HAP-1 (cell line): ENCODE data around the gene C1QC.
"Not testable (repeated sequence)": the region's sequence is repeated elsewhere in the genome, so short reads cannot be mapped to it uniquely, and the experiment has no call there.

Experiments used
- DNase-seq, 2 experiments: peaks; one replicate each; pipeline ENCODE4 v3.0.0-alpha.2; 2016 to 2020; ENCODE audit warnings: low spot score in 2 of 2
- H3K27me3 ChIP-seq: fragments of 250-450 bp; sonication (Bioruptor Pico); 2 replicates; pipeline ENCODE4 v1.5.1; 2020; ENCODE audit warnings: low read depth, mild to moderate bottlenecking, moderate library complexity
- H3K36me3 ChIP-seq: fragments of 250-450 bp; sonication (Bioruptor Pico); replicated peaks from 2 replicates; pipeline ENCODE4 v1.5.1; 2020; ENCODE audit warnings: mild to moderate bottlenecking
- H3K4me1 ChIP-seq: fragments of 250-450 bp; sonication (Bioruptor Pico); 2 replicates; pipeline ENCODE4 v1.5.1; 2020; ENCODE audit warnings: mild to moderate bottlenecking
- H3K4me3 ChIP-seq: fragments of 250-450 bp; sonication (Bioruptor Pico); 2 replicates; pipeline ENCODE4 v1.5.1; 2020; ENCODE audit warnings: mild to moderate bottlenecking, moderate library complexity
- H3K9me3 ChIP-seq: fragments of 250-450 bp; sonication (Bioruptor Pico); 2 replicates; pipeline ENCODE4 v1.5.1; 2020; ENCODE audit warnings: mild to moderate bottlenecking, moderate library complexity
- in situ Hi-C: fragments of 300-500 bp; cut with MboI; formaldehyde crosslinking; loops from 3 replicates; pipeline ENCODE4 v1.14.3; 2020; ENCODE audit warnings: low sequenced_read_pairs, inconsistent platforms, mixed read lengths

Gene C1QC

GRCh38 chr1:22668840-22669239 is 25.4 kb downstream of the C1QC start:
- in situ Hi-C loops, result loop anchor here (10.0 kb wide), 1 partner anchor 256 kb away; no protein-coding TSS in a partner anchor
- H3K4me3 ChIP-seq, H3K36me3 ChIP-seq, H3K9me3 ChIP-seq, DNase-seq, H3K4me1 ChIP-seq: not testable (repeated sequence)
- peaks cover 20% of the 10 kb centered on the region; the same call in 1 of the 2 replicates for H3K27me3 ChIP-seq

DNA sequence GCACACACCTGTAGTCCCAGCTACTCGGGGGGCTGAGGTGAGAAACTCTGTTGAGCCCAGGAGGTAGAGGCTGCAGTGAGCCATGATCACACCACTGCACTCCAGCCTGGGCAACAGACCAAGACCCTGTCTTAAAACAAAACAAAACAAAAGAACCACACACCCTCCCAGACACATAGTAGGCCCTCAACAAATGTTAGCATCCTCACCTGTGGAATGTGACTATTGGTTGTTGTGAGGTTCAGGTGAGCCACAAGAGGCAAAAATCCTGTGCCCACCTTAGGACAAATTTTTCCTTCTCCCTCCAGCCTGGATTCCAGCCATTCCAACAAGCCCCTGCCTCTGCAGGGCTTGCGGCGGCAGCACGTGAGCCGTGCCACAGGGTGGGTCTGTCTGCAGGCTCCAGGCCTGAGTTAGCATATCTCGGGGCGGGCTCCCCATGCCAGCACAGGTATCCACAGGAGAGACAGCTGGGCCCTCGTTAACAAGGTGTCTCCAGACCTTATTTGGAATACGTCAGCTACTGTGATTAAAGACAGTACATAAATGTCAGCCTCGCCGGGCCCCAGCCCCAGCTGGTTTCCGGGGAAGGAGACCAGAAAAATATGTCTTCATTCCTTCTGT is 27.0 kb downstream of the C1QC start:
- Histone ChIP-seq H3K27me3 (peaks cover 24% of the 10 kb centered on the region; the same call in 1 of the 2 replicates), H3K9me3 (no peaks in the 10 kb centered on the region; the same call in 1 of the 2 replicates), H3K4me3 (no peak overlapping the region), H3K36me3 (no peaks in the 10 kb centered on the region), H3K4me1 (no peaks in the 10 kb centered on the region)
- in situ Hi-C loops, result no loop called here
- DNase-seq, result no peak

DNA sequence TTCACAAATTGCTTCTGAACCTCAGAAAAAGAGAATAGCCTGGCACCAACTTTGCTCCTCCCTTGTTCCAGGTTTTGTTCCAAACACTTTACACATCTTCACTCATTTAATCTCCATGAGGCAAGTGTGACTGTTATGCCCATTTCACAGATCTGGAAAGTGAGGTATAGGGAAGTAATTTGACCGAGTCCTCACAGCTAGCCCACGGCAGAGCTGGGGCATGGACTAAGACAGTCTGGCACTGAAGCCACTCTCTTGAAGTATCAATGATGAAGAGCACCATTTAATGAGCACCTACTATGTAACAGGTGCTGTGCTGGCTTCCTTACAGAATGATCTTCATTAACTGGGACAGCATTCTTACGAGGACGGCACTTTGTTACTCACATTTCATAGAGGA is 28.6 kb downstream of the C1QC start:
- Histone ChIP-seq H3K9me3 (no peaks in the 10 kb centered on the region; the same call in 1 of the 2 replicates), H3K4me3 (no peak overlapping the region), H3K4me1 (no peaks in the 10 kb centered on the region), H3K36me3 (no peaks in the 10 kb centered on the region), H3K27me3 (peaks cover 24% of the 10 kb centered on the region; the same call in 1 of the 2 replicates)
- in situ Hi-C loops, result no loop called here
- DNase-seq, result no peak

- DNase-seq, result peak; percentile 36 to 66
- Histone ChIP-seq H3K4me1 (no peaks in the 10 kb centered on the region), H3K27me3 (peaks cover 11% of the 10 kb centered on the region; the same call in 1 of the 2 replicates), H3K36me3 (no peaks in the 10 kb centered on the region), H3K4me3 (no peak overlapping the region), H3K9me3 (no peaks in the 10 kb centered on the region; the same call in 1 of the 2 replicates)
- in situ Hi-C loops, result no loop called here
These were observed 30.3 kb downstream of the C1QC start for GRCh38 chr1:22673486-22674409.

DNA sequence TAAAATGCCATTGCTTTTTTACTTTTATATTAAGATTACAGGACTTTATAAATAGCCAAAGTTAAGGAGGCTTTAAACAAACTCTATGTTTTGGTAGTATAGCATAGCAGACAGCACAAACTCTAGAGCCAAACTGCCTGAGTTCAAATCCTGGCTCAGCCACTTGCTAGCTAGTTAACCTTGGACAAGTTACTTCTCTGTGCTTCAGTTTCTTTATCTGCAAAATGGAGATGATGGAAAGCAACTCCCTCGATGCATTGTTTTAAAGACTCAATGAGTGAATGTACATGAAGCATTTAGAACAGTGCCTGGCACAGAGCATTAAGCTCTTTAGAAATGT is 30.9 kb downstream of the C1QC start:
- in situ Hi-C loops, result no loop called here

GRCh38 chr1:22676151-22676550 is 32.7 kb downstream of the C1QC start:
- H3K4me1 ChIP-seq, in situ Hi-C loops, H3K27me3 ChIP-seq, H3K36me3 ChIP-seq, H3K9me3 ChIP-seq, H3K4me3 ChIP-seq, DNase-seq: not testable (repeated sequence)

More for the DNA sequence above, 30.9 kb downstream of the C1QC start:
- no peak for DNase-seq
- no peak overlapping the region for H3K4me3 ChIP-seq
- H3K9me3 ChIP-seq, result no peaks in the 10 kb centered on the region; the same call in 1 of the 2 replicates
- H3K36me3 ChIP-seq, result no peaks in the 10 kb centered on the region
- H3K4me1 ChIP-seq, result no peaks in the 10 kb centered on the region
- peaks cover 8% of the 10 kb centered on the region; the same call in 1 of the 2 replicates for H3K27me3 ChIP-seq

- Histone ChIP-seq H3K4me3 (no peak overlapping the region), H3K27me3 (peaks cover 5% of the 10 kb centered on the region; the same call in 1 of the 2 replicates), H3K9me3 (no peaks in the 10 kb centered on the region), H3K4me1 (no peaks in the 10 kb centered on the region), H3K36me3 (no peaks in the 10 kb centered on the region)
- in situ Hi-C loops, result no loop called here
- DNase-seq, result no peak
These were observed 33.6 kb downstream of the C1QC start for GRCh38 chr1:22676916-22677583.

- in situ Hi-C loops, result no loop called here
- no peak for DNase-seq
- peaks cover 8% of the 10 kb centered on the region; the same call in 1 of the 2 replicates for H3K27me3 ChIP-seq
- no peak overlapping the region for H3K4me3 ChIP-seq
- H3K36me3 ChIP-seq, result no peaks in the 10 kb centered on the region
- H3K4me1 ChIP-seq, result no peaks in the 10 kb centered on the region
- no peaks in the 10 kb centered on the region for H3K9me3 ChIP-seq
These were observed 34.8 kb downstream of the C1QC start for GRCh38 chr1:22677931-22678896.

GRCh38 chr1:22680726-22681125 is 37.3 kb downstream of the C1QC start:
- in situ Hi-C loops, result no loop called here
- no peak for DNase-seq
- no peaks in the 10 kb centered on the region for H3K9me3 ChIP-seq
- no peaks in the 10 kb centered on the region for H3K36me3 ChIP-seq
- no peaks in the 10 kb centered on the region for H3K4me1 ChIP-seq
- no peak overlapping the region for H3K4me3 ChIP-seq
- H3K27me3 ChIP-seq, result peaks cover 6% of the 10 kb centered on the region; the same call in 1 of the 2 replicates

- DNase-seq, result no peak
- no peaks in the 10 kb centered on the region for H3K4me1 ChIP-seq
- H3K27me3 ChIP-seq, result peaks cover 6% of the 10 kb centered on the region; the same call in 1 of the 2 replicates
- H3K4me3 ChIP-seq, result no peak overlapping the region
- in situ Hi-C loops, result no loop called here
- H3K9me3 ChIP-seq, result no peaks in the 10 kb centered on the region
- H3K36me3 ChIP-seq, result no peaks in the 10 kb centered on the region
These were observed 38.3 kb downstream of the C1QC start for GRCh38 chr1:22681556-22682276.

DNA sequence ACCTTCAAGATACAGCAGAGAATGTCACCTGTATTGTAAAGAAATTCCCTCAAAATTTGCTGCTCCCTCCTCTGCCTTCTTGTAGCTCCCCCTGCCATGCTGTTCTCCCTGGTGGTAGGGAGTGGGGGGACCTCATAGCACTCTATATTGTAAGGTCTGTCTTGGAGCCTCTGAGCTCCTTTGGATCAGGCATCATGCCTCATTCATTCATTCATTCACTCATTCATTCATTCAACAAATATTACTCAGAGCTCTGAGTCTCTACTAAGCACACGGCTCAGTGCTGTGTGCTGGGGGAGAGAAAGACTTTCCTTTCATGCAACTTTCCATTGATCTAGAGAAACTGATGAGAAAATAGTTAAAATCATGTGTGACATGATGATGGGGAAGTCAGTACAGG is 40.1 kb downstream of the C1QC start:
- no peak for DNase-seq
- Histone ChIP-seq H3K4me3 (no peak overlapping the region), H3K4me1 (no peaks in the 10 kb centered on the region), H3K36me3 (no peaks in the 10 kb centered on the region), H3K27me3 (peaks cover 6% of the 10 kb centered on the region; the same call in 1 of the 2 replicates), H3K9me3 (no peaks in the 10 kb centered on the region)
- in situ Hi-C loops, result no loop called here

DNA sequence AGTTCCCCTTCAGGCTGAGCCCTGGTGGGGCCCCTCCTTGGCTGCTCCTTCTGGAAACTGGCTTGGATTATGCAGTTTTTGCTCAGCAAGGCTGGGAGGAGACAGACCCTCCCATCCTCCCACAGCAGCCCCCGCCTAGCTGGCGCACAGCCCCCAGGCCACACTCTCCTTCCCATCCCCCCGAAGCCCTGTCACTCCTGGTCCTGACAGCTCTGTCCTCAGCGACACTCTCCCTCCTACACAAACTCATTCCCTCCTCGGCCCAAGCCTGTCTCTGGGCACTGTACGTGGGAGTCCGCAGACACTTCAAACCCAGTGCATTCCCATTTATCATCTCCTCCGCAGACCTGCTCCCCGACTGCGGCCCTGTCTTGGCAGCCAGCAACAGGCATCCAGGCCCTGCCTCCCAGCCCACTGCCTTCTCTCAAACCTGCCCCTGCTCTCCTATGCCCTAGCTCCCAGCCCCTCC is 42.2 kb downstream of the C1QC start:
- no peak overlapping the region for H3K4me3 ChIP-seq
- in situ Hi-C loops, result no loop called here
- H3K36me3 ChIP-seq, result no peaks in the 10 kb centered on the region
- H3K4me1 ChIP-seq, result no peaks in the 10 kb centered on the region
- H3K9me3 ChIP-seq, result no peaks in the 10 kb centered on the region
- peaks cover 6% of the 10 kb centered on the region; the same call in 1 of the 2 replicates for H3K27me3 ChIP-seq
- DNase-seq, result no peak
